GM21390 (cell line): ENCODE measurements around the gene GRIPAP1.

Source experiments
- ATAC-seq: cut with Tn5 transposase; IDR thresholded peaks from one replicate; pipeline ENCODE4 v1.9.1; 2021; ENCODE audit not compliant: unreplicated experiment

Gene GRIPAP1, protein sequence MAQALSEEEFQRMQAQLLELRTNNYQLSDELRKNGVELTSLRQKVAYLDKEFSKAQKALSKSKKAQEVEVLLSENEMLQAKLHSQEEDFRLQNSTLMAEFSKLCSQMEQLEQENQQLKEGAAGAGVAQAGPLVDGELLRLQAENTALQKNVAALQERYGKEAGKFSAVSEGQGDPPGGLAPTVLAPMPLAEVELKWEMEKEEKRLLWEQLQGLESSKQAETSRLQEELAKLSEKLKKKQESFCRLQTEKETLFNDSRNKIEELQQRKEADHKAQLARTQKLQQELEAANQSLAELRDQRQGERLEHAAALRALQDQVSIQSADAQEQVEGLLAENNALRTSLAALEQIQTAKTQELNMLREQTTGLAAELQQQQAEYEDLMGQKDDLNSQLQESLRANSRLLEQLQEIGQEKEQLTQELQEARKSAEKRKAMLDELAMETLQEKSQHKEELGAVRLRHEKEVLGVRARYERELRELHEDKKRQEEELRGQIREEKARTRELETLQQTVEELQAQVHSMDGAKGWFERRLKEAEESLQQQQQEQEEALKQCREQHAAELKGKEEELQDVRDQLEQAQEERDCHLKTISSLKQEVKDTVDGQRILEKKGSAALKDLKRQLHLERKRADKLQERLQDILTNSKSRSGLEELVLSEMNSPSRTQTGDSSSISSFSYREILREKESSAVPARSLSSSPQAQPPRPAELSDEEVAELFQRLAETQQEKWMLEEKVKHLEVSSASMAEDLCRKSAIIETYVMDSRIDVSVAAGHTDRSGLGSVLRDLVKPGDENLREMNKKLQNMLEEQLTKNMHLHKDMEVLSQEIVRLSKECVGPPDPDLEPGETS

GRCh38 chrX:49002091-49002935 is at the start of gene GRIPAP1:
Gene GRIPAP1 (minus strand): TSS chrX:49002264. CDS start chrX:49002229, 35 bp downstream.
- ATAC-seq = peak; percentile 78

GRCh38 chrX:49043987-49044281 is 41.9 kb upstream of the GRIPAP1 start:
- no peak for ATAC-seq

- peak; percentile 90 for ATAC-seq
These were observed 41.3 kb upstream of the GRIPAP1 start, which contains the start of gene TFE3 for GRCh38 chrX:49043220-49043986. Gene TFE3 (minus strand): TSS chrX:49043357. CDS start chrX:49043226, 131 bp downstream.

GRCh38 chrX:49042581-49043219 is 40.6 kb upstream of the GRIPAP1 start:
- ATAC-seq = no peak

- ATAC-seq = no peak
These were observed 39.9 kb upstream of the GRIPAP1 start for GRCh38 chrX:49041744-49042580.

GRCh38 chrX:49040376-49040955 is 38.4 kb upstream of the GRIPAP1 start:
- ATAC-seq = no peak

- no peak for ATAC-seq
These were observed 37.7 kb upstream of the GRIPAP1 start for GRCh38 chrX:49039598-49040375.

DNA sequence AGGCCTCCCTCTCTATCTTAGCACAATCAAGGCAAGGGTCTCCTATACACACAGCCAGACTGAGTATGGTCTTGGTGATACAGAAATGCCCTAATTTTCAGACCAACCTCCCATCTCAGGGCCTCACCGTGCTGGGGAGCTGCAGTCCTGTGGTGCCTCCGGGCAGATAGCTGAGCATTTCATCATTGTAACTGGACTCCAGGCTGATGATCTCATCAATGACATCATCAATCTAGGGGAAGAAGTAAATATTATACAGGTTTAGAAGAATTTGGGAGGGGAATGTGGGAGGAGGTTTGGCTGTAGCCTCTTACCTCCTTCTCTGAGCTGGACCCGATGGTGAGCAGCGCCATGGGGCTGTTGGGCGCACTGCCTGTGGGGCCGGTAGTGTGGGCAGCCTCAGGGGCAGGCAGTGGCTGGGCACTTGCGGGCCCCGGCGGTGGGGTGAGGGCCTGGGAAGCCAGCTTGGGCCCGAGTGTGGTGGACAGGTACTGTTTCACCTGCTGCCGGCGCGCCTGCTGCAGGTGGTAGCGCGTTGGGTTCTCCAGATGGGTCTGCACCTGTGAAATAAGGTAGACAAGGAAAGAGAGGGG is 35.9 kb upstream of the GRIPAP1 start:
- ATAC-seq = no peak

GRCh38 chrX:49030283-49030682 is 28.2 kb upstream of the GRIPAP1 start:
- no peak for ATAC-seq

GRCh38 chrX:49029876-49030275 is 27.8 kb upstream of the GRIPAP1 start:
- no peak for ATAC-seq

GRCh38 chrX:49019599-49020249 is 17.7 kb upstream of the GRIPAP1 start:
- ATAC-seq = no peak

DNA sequence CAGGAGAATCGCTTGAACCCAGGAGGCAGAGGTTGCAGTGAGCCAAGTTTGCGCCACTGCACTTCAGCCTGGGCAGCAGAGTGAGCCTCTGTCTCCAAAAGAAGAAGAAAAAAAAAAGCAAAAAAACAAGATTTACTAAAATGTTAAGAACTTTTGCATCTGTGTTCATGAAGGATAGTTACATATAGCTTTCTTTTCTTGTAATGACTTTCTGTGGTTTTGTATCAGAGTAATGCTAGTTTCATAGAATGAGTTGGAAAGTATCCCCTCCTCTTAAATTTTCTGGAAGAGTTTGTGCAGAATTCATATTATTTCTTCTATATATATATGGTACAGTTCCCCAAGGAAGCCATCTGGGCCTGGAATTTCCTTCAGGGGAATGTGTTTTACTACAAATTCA is 17.0 kb upstream of the GRIPAP1 start:
- no peak for ATAC-seq

DNA sequence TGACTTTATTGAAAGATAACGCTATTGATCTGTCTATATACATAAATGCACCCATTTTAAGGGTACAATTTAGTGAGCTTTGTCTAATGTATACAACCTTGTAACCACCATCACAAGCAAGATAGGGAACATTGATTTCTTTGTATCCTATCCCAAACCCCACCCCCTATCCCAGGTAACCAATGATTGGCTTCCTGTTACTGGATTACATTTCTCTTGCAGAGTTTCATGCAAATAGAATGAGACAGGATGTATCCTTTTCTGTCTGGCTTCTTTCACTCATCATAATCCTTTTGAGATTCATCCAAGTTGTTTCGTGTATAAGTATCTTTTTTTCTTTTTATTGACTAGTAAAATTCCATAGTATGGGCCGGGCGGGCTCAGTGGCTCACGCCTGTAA is 1.6 kb upstream of the GRIPAP1 start:
- ATAC-seq = no peak

DNA sequence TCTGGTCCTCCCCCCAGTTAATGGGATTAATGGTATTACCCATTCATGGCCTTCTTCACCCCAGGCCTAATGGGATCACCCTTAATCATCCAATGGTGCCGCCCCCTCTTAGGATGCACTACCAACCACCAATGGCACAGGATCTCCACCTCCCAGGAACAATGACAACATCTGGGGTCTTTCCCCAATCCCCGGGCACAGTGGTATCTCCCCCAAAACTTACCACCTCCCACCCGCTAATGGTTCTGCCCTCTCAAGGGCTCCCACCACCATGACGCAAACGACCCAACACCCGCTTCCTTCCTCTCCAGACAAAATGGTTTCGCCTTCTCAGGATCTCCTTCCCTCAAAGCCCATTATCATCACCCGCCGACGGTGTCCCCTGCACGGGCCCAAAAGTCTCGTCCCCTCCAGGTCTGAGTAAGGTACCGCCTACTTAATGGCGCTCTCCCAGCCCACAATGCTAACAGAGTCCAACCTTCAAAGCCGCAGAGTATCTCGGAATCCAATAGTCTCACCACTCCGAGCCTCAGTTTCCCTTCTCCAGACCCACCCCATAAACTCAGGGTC is 458 bp downstream of the GRIPAP1 start:
- peak; percentile 29 for ATAC-seq

DNA sequence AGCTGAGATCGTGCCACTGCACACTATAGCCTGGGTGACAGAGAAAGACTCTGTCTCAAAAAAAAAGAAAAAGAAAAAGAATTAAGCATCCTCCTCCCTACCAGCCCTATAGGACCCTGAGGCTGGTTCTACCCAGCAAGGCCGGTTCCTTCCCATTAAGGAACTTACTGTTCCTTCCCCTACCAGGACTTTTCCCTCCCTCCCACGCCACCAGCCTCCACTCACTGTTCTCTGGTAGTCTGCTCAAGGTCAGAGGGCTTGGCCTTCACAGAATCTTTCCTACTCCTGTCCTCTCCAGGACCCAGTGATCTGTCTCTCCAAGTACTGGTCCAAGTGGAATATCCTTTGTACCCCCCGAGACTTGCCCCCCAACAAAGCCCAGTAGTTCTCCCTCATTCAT is 1.4 kb downstream of the GRIPAP1 start:
- ATAC-seq = no peak

GRCh38 chrX:48999030-48999429 is 3.0 kb downstream of the GRIPAP1 start:
- no peak for ATAC-seq

DNA sequence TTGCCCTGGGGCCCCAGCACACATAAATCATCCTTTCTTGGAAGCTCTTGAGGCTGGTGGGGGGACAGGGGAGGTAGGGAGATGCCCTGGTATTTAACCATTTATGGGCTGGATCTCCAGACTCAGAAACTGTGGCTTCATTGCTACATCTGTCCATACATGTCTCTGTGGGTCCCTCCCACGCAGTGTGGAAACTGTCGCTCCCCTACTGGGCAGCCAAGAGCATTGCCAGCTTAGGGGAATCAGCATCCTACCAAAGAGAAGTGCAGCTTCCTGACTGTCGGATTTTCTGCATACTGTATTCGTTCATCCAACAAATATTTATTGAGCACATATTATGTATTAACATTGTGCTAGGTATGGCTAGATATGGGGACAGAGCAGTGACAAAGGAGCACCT is 3.7 kb downstream of the GRIPAP1 start:
- no peak for ATAC-seq
